ENCODE measurements around the gene MICAL3. TPM values are rescaled to one million over a fixed set of nuclear protein-coding genes. Genes with fewer than 3 reads are reported as not detected.

Gene MICAL3
- polyA plus RNA-seq, 3 donors from 2014 or later: 1.1 to 2.3 TPM; not detected in 1

DNA sequence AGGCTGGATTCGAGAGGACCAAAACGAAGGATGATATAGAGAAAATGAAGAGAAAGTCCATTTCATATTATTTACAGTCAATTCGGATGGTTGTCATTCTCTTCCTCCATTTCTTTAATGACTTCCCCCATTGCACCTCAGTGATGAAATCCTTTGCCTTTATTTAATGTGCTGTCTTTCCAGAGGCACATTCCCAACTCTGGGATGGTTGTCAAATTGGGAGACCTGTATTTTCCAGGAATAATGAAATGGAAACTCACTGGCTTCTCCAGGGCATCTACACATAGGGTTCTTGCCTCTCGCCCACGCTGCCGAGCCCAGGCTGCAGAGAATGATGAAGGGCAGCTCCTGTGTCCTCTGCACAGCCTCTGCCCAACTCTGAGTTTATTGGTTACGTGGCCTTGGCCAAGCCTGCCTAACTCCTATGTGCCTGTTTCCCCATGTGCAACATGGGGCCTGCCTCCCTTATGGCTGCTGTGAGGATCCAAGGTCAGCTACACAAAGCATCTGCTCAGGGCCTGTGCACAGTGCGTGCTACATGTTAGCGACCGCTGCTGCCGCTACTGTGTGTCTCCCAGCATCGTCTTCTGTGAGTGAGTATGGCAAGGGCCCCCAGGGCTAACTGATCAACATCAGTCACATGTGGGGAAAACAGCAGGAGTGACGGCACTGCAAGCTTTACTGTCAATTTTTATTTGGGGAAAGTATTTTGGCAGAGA lies 168.6 kb downstream of the MICAL3 start:
- Mint-ChIP-seq H3K4me1 (no peaks in the 10 kb centered on the region), H3K4me3 (no peak overlapping the region), H3K36me3 (peaks cover 0 to 8% (median 0%) of the 10 kb centered on the region in 3 donors), H3K27ac (no peak overlapping the region), H3K27me3 (ENCODE audit: low read depth in 3 of 3) (peaks cover 0 to 1% (median 0%) of the 10 kb centered on the region in 3 donors), H3K9me3 (no peaks in the 10 kb centered on the region)
- DNase-seq: no peak

DNA sequence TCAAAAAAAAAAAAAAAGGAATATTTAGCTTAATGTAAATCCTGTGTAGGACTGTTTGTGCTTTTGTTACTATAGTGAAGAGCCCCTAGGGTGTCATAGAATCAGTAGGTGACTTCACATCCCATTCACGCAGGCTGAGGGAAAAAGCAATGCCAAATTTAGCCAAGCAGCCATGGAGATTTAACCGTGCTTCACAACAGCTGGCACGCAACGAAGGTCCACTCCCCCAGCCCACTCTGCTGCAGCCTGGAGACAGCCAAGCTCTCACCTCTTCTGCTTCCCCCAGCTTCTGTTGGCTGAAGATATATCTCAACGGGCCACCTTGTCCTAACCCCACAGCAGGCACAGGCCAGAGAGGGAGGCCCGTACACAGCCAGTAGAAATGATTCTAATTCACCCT lies 171.3 kb downstream of the MICAL3 start:
- Mint-ChIP-seq H3K27ac (no peak overlapping the region), H3K36me3 (peaks cover 0 to 8% (median 0%) of the 10 kb centered on the region in 3 donors), H3K4me1 (no peaks in the 10 kb centered on the region), H3K9me3 (no peaks in the 10 kb centered on the region), H3K4me3 (no peak overlapping the region), H3K27me3 (ENCODE audit: low read depth in 3 of 3) (peaks cover 0 to 2% (median 2%) of the 10 kb centered on the region in 3 donors)
- DNase-seq: no peak

DNA sequence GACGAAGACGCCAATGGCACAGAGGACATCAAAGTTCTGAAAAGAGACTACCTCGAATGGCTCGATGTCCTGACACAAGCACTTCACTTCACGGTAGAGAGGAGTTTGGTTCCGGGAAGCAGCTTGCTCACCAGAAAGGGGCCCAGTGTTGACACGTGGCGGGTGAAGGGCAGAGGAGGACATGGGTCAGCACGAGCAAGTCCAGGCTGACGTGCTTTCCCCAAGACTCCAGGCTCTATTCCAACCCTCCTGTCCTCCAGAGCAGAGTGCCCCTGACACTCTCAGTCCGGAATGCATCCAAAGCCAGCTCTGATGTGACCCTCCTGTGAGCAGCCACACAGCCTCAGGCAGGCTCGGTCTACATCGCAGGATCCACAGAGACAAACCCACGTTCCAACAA lies 172.6 kb downstream of the MICAL3 start:
- Mint-ChIP-seq H3K27me3 (ENCODE audit: low read depth in 3 of 3) (peaks cover 0 to 2% (median 2%) of the 10 kb centered on the region in 3 donors), H3K36me3 (peaks cover 0 to 3% (median 0%) of the 10 kb centered on the region in 3 donors), H3K4me3 (no peak overlapping the region), H3K9me3 (no peaks in the 10 kb centered on the region), H3K27ac (no peak overlapping the region), H3K4me1 (no peaks in the 10 kb centered on the region)
- DNase-seq: no peak

DNA sequence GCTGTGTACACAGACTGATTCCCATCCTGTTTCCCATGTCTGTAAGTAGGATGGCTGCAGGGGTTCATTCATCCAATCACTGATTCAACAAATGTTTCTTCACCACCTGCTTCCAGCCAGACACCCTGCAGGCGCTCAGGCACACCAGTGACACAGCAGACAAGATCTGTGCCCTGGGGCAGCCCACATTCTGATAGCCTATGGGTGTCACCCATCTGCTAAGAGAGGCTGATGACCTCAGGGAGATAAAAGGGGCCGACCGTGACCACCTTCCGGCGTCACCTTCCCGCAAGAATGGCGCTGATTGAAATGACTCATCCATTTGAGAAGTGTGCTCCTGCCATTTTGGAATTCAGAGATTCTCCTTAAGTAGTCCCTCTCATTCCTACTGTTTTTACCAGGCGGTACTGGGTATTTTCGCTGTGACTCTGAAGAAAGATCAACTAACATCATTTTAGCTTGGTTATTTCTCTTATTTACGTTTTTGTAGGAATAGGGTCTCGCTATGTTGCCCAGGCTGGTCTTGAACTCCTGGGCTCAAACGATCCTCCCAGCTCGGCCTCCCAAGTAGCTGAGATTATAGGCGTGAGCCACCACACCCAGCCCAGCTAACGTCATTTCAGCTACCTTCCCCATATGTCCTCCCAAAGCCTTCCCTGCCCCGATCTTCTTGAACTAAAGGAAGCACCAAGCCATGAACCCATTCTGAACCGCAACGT lies 176.8 kb downstream of the MICAL3 start:
- H3K4me1 Mint-ChIP-seq: peaks cover 0 to 6% of the 10 kb centered on the region in 2 donors
- no peak overlapping the region for H3K27ac Mint-ChIP-seq
- H3K4me3 Mint-ChIP-seq: no peak overlapping the region
- H3K9me3 Mint-ChIP-seq: no peaks in the 10 kb centered on the region
- no peaks in the 10 kb centered on the region for H3K36me3 Mint-ChIP-seq
- peaks cover 0 to 5% (median 4%) of the 10 kb centered on the region in 3 donors for H3K27me3 Mint-ChIP-seq (ENCODE audit: low read depth in 3 of 3)
- no peak for DNase-seq

DNA sequence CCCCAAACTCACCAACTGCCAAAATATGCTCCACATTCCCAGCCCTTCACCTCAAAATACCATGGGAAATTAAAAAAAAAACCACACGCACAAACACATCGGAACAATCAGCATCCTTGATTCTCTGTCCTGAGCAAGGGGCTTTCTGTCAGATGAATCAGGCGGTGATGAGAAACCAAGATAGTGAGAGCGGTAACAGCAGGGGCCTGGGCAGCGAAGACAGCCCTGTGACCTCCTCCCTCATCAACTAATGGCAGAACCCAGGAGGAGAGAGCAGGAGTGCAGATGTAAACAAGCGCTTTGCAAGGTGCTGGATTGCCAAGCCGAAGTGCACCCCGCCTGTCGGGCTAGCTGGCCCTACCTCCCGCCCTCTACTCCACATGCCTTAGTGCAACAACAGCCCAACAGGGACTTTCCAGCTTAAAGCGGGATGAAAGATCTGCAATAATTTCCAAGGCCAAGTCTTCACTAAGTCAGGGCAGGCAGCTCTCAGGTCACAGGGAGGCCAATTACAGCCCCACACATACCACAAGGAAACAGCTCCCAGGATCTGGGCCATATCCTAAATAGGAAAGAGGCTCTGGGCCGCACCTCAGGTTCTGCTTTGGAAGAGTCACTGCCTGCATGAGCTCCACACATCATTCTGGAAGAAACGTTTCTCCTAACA lies 177.9 kb downstream of the MICAL3 start:
- DNase-seq: no peak
- H3K4me3 Mint-ChIP-seq: no peak overlapping the region
- no peak overlapping the region for H3K27ac Mint-ChIP-seq
- H3K4me1 Mint-ChIP-seq: peaks cover 0 to 9% of the 10 kb centered on the region in 2 donors
- no peaks in the 10 kb centered on the region for H3K9me3 Mint-ChIP-seq
- H3K36me3 Mint-ChIP-seq: no peaks in the 10 kb centered on the region
- H3K27me3 Mint-ChIP-seq (ENCODE audit: low read depth in 3 of 3): peaks cover 2 to 5% (median 4%) of the 10 kb centered on the region in 3 donors

DNA sequence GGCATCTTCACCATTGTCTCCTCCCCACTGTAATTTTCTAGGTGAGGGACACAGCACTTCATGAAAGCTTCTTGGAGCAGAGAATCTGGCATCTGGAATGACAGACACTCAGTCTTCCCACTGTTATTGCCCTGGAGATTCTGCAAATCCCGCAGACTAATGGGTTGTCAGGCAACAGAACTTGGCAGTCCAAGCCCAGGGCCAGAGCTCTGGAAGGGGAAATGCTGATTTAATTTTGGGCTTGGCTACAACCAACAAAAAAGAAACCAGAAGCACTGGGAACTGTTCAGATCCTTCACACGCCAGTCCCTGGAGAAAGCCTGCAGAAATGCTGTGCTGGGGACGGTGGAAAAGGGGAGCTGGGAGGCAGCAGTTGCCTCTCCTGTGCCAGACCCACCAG lies 178.6 kb downstream of the MICAL3 start:
- no peak overlapping the region for H3K27ac Mint-ChIP-seq
- H3K27me3 Mint-ChIP-seq (ENCODE audit: low read depth in 3 of 3): peaks cover 2 to 5% (median 4%) of the 10 kb centered on the region in 3 donors
- H3K4me3 Mint-ChIP-seq: no peak overlapping the region
- no peaks in the 10 kb centered on the region for H3K9me3 Mint-ChIP-seq
- no peak for DNase-seq
- H3K36me3 Mint-ChIP-seq: no peaks in the 10 kb centered on the region
- H3K4me1 Mint-ChIP-seq: peaks cover 0 to 10% of the 10 kb centered on the region in 2 donors

DNA sequence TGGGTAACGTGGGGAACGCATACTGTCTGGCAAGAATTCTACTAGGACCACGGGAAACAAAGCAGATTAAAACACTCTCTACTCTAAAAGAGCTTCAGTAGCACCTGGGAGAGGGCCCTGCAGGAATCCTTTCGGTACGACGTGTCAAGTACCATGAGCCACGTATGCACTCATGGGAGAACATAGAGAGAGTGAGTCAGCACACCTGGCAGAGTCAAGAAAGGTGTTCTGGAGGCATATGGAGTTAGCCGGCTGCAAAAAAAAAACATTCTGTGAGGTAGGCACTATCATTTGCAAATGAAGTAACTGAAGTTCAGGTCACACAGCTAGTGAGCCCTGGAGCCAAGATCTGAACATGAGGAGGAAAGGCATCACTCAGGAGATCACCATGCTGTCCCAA lies 179.0 kb downstream of the MICAL3 start:
- no peaks in the 10 kb centered on the region for H3K36me3 Mint-ChIP-seq
- H3K9me3 Mint-ChIP-seq: no peaks in the 10 kb centered on the region
- no peak for DNase-seq
- no peak overlapping the region for H3K4me3 Mint-ChIP-seq
- H3K27me3 Mint-ChIP-seq (ENCODE audit: low read depth in 3 of 3): peaks cover 2 to 5% (median 4%) of the 10 kb centered on the region in 3 donors
- no peak overlapping the region for H3K27ac Mint-ChIP-seq
- H3K4me1 Mint-ChIP-seq: peaks cover 0 to 10% of the 10 kb centered on the region in 2 donors

DNA sequence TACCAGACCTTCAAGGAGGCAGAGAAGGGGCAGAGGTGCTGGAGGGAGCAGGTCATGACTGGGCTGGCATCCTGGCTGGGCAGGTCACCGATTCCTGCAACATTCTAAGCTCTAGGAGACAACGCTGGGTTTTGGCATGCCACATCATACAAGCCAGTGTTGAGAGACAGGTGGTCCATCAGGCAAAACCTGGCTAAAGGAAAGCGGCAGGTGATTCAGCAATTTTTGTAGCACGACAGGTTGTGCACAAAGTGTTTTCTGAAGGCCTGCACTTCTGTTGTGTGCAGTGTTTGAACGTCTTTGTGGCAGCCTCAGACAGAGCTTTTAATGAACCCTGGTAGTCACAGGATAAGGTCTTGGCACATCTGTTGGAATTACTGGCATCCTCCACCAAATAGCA lies 180.2 kb downstream of the MICAL3 start:
- Mint-ChIP-seq H3K36me3 (no peaks in the 10 kb centered on the region), H3K27ac (peak overlapping the region in 1 of 6 donors; percentile 37), H3K27me3 (ENCODE audit: low read depth in 3 of 3) (peaks cover 2 to 6% (median 2%) of the 10 kb centered on the region in 3 donors), H3K9me3 (no peaks in the 10 kb centered on the region), H3K4me1 (peaks cover 0 to 10% of the 10 kb centered on the region in 2 donors), H3K4me3 (no peak overlapping the region)
- no peak for DNase-seq

DNA sequence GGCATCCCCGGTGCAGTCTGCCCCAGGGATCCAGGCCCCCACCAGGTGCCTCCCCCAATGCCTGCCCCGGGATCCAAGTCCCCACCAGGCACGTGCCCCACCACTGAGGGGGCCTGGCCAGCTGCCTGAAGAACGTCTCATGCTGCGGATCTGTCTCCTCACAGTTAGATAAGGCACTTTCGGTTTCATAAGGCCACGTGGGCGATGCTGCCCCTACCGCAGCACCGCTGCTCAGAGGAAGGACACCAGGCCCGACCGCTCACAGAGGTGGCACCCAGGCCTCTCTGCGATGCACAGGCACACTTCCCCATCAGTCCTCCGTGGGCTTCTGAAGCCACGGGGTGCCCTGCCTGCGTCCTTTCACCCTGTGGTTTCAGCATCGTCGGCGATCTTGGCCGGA lies 182.0 kb downstream of the MICAL3 start:
- peak; percentile 56 to 74 (median 62) for DNase-seq
- Mint-ChIP-seq H3K27me3 (ENCODE audit: low read depth in 3 of 3) (peaks cover 2 to 6% (median 2%) of the 10 kb centered on the region in 3 donors), H3K4me1 (peaks cover 0 to 10% of the 10 kb centered on the region in 2 donors), H3K4me3 (peak overlapping the region in 4 of 5 donors; percentile 54 to 78 (median 64)), H3K36me3 (no peaks in the 10 kb centered on the region), H3K9me3 (no peaks in the 10 kb centered on the region), H3K27ac (peak overlapping the region; percentile 16 to 81 (median 50))

DNA sequence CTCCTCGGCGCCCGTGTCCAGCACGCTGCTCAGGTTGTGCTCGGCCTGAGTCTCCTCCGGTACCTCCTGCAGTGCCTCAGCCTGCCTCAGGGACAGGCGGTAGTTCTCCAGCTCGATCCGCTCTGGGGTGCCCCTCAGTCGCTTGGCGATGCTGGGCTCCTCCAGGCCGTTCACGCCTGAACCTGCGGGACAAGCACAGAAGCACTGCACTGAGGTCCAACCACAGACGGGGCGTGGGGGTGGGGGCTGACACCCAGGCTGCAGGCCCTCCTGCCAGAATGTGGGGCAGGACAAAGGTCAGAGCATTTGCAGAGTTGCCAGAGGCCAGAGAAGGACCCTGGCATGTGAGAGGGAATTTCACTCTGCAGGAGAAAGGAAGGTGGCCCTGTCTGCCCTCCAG lies 182.5 kb downstream of the MICAL3 start:
- peak overlapping the region in 2 of 6 donors; percentile 15 to 39 for H3K27ac Mint-ChIP-seq
- no peaks in the 10 kb centered on the region for H3K36me3 Mint-ChIP-seq
- H3K4me3 Mint-ChIP-seq: peak overlapping the region in 2 of 5 donors; percentile 13 to 78
- H3K27me3 Mint-ChIP-seq (ENCODE audit: low read depth in 3 of 3): peaks cover 2 to 6% (median 2%) of the 10 kb centered on the region in 3 donors
- H3K4me1 Mint-ChIP-seq: peaks cover 0 to 10% of the 10 kb centered on the region in 2 donors
- no peak for DNase-seq
- H3K9me3 Mint-ChIP-seq: no peaks in the 10 kb centered on the region

DNA sequence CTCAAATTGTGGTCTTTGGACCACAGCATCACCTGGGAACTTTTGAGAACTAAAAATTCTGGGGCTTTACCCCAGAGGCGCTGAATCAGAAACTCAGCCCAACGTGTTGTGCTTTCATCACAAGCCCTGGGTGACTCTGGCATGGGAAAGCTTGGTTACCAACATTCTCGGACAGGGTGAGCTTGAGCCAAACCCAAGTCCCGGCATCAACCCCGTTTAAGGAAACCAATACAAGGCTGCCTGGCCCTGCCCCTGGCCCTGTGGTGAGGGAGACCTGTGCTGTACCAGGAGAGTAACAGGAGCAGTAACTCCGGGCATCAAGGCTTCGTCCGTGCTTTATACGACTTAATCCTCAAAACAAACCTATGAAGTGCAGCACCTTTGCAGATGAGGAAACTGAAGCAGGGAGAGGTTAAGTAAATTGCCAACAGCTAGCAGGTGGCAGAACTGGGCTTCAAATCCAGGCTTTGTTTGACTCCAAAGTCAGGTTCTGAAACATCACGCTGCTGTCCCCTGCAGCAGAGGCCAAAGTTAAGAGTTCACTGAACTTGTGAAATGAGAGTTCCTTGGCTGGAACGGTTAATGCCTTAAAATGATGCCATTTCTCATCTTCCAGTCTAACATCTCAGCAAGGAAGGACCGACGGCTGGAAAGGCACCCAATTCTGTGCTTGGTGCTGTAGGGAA lies 186.0 kb downstream of the MICAL3 start:
- no peaks in the 10 kb centered on the region for H3K36me3 Mint-ChIP-seq
- DNase-seq: no peak
- peaks cover 0 to 10% of the 10 kb centered on the region in 2 donors for H3K4me1 Mint-ChIP-seq
- no peaks in the 10 kb centered on the region for H3K9me3 Mint-ChIP-seq
- no peak overlapping the region for H3K4me3 Mint-ChIP-seq
- H3K27me3 Mint-ChIP-seq (ENCODE audit: low read depth in 3 of 3): peaks cover 2% of the 10 kb centered on the region in 3 donors
- H3K27ac Mint-ChIP-seq: no peak overlapping the region

DNA sequence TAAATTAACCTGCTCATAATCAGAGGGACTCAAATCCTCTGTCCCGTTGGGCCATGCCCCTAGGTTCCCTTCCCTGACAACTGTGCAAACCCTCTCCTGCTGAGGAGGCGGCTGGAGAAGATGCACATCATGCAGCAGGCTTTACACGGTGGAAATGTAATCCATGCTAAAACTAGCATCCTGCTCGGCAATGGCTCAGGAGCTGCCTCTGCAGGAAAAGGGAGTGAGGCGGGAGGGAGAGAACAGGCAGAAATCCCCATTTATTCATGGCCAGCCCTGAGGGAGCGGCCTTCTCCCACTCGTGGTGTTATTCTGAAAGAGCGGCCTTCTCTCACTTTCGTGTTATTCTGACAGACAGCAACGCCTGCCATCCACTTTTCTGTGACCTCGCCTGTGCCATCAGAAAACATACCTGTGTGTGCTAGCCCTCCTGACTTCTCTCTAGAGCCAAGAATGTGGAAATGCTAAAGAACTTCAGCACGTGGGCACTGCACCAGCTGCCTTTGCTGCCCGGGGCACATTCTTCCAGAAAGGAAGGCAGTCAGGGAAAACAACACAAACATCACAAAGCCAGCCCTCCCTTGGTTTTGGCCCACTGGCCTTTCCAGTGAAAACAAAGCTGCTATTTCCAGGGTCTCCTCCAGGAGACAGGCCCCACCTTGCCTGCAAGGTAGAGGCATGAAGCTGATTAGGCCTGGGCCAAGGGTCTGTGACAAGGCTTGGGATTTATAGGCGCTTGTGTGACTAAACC lies 187.2 kb downstream of the MICAL3 start:
- no peak for DNase-seq
- Mint-ChIP-seq H3K4me1 (peaks cover 0 to 2% of the 10 kb centered on the region in 2 donors), H3K4me3 (no peak overlapping the region), H3K9me3 (no peaks in the 10 kb centered on the region), H3K36me3 (no peaks in the 10 kb centered on the region), H3K27ac (no peak overlapping the region), H3K27me3 (ENCODE audit: low read depth in 3 of 3) (peaks cover 0 to 2% (median 0%) of the 10 kb centered on the region in 3 donors)

DNA sequence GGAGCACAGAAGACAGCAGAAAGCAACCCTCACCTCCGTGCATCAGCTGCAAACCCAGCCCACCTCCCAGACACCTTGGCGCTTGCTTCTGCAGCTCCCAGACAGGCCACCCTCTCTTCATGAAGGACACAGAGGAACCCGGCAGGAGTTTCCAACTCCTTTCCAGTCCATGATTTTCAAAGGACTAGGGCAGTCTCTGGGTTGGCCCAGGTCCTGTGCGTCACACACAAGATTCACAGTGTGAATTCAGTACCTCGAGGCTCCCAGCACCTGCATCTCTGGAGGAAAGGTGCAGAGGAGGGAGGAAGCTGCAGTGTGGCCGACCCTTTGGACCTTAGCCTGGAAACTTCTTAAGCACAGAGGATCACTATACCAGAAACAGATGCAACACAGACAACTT lies 189.1 kb downstream of the MICAL3 start:
- Mint-ChIP-seq H3K9me3 (no peaks in the 10 kb centered on the region), H3K27me3 (ENCODE audit: low read depth in 3 of 3) (peaks cover 0 to 2% (median 0%) of the 10 kb centered on the region in 3 donors), H3K36me3 (no peaks in the 10 kb centered on the region), H3K4me3 (no peak overlapping the region), H3K27ac (no peak overlapping the region), H3K4me1 (no peaks in the 10 kb centered on the region)
- DNase-seq: no peak
